Stomach (tissue), 4 donors: ENCODE results near the gene REG4.

Source experiments
- CTCF ChIP-seq, 7 experiments: fragments of 450-650 bp in 4 of 7; fragments of 200-600 bp in 3 of 7; sonication (generic) in 3 of 7; IDR thresholded peaks; one replicate each; pipeline ENCODE4 v1.5.1; 2016 to 2019; ENCODE audit warnings: antibody characterized with exemption in 7 of 7, control low read depth in 2 of 7, mild to moderate bottlenecking in 1 of 7
- EP300 ChIP-seq: sonication (generic); formaldehyde crosslinking; IDR thresholded peaks from one replicate; pipeline ENCODE4 v1.6.1; 2017; ENCODE audit warnings: antibody characterized with exemption
- POLR2A ChIP-seq, 4 donors: fragments of 450-650 bp; IDR thresholded peaks; one replicate each; pipeline ENCODE4 v1.6.1; 2016; ENCODE audit warnings: antibody characterized with exemption in 4 of 4, control low read depth in 2 of 4, mild to moderate bottlenecking in 1 of 4, moderate library complexity in 1 of 4
- POLR2AphosphoS5 ChIP-seq, 3 donors: sonication (generic); formaldehyde crosslinking; IDR thresholded peaks; one replicate each; pipeline ENCODE4 v1.6.1; 2016; ENCODE audit warnings: antibody characterized with exemption in 3 of 3

- TF ChIP-seq POLR2A (IDR thresholded peaks at IDR 0.05): no peak
- no peak for TF ChIP-seq CTCF (IDR thresholded peaks at IDR 0.05)
- no peak for TF ChIP-seq EP300
- TF ChIP-seq POLR2AphosphoS5 (IDR thresholded peaks at IDR 0.05): no peak
Measured at GRCh38 chr1:119818181-119818580, 6.9 kb upstream of the REG4 start.
